BLaER1 (cell line): Measurements from ENCODE around the gene MAB21L4.

Source experiments
- H3K27ac ChIP-seq: shearing (Covaris generic); formaldehyde crosslinking; 2 replicates; pipeline ENCODE4 v1.8.1; 2022
- H3K27me3 ChIP-seq: shearing (Covaris generic); formaldehyde crosslinking; 2 replicates; pipeline ENCODE4 v1.8.1; 2022
- H3K36me3 ChIP-seq: shearing (Covaris generic); formaldehyde crosslinking; 2 replicates; pipeline ENCODE4 v1.8.1; 2022
- H3K4me1 ChIP-seq: shearing (Covaris generic); formaldehyde crosslinking; 2 replicates; pipeline ENCODE4 v1.8.1; 2022
- H3K4me2 ChIP-seq: shearing (Covaris generic); formaldehyde crosslinking; 2 replicates; pipeline ENCODE4 v1.8.1; 2022
- H3K4me3 ChIP-seq: shearing (Covaris generic); formaldehyde crosslinking; 2 replicates; pipeline ENCODE4 v1.8.1; 2022
- H3K9ac ChIP-seq: shearing (Covaris generic); formaldehyde crosslinking; 2 replicates; pipeline ENCODE4 v1.8.1; 2022
- H3K9me3 ChIP-seq: shearing (Covaris generic); formaldehyde crosslinking; 2 replicates; pipeline ENCODE4 v1.8.1; 2022
- H4K20me1 ChIP-seq: shearing (Covaris generic); formaldehyde crosslinking; 2 replicates; pipeline ENCODE4 v1.8.1; 2022
- Cebpa-rat ChIP-seq: shearing (Covaris generic); IDR thresholded peaks from 2 replicates; pipeline ENCODE4 v1.8.1; 2022

MAB21L4 gene

GRCh38 chr2:240896871-240897692, 1.1 kb upstream of the MAB21L4 start:
- TF ChIP-seq Cebpa-rat = no peak
- Histone ChIP-seq H3K27ac (peak overlapping the region; percentile 43; the same call in 1 of the 2 replicates), H3K4me2 (peak overlapping the region; percentile 70), H4K20me1 (no peaks in the 10 kb centered on the region), H3K4me1 (peaks cover 50% of the 10 kb centered on the region), H3K36me3 (no peaks in the 10 kb centered on the region), H3K4me3 (no peak overlapping the region), H3K9me3 (no peaks in the 10 kb centered on the region), H3K27me3 (no peaks in the 10 kb centered on the region), H3K9ac (no peak overlapping the region)

GRCh38 chr2:240896394-240896793, 438 bp upstream of the MAB21L4 start:
- Histone ChIP-seq H3K4me1 (peaks cover 46% of the 10 kb centered on the region), H3K36me3 (no peaks in the 10 kb centered on the region)

DNA sequence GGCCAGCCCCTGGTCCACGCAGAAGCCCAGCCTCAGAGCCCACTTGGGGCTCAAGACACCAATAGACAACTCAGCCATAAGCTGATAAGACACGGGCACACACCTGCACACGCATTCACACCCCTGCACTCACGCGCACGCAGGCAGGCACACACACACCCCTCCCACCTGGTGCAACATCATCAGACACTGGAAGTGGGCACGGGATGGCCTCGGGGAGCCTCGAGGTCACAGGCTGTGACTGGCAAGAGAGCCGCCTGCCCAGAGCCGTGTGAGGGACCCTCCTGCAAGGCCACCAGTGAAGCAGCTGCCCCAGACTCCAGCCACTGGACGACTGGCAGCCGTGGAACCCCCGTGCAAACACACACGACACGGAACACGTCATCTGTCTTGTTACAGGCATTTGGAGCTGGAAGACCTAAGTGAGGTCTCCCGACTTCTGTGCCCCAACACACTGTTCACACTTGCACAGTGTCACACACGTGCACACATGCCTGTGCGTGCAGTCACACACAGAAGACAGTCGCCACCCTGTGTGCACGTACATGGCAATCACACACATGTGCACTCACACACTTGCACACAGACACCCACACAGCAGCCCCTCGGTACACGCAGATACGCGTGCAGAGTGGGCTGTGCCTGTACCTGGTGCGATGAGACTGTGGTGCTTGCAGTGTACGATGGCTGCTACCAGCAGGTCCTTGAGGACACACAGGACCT, 959 bp downstream of the MAB21L4 start:
- TF ChIP-seq Cebpa-rat = no peak
- H3K9me3 ChIP-seq = no peaks in the 10 kb centered on the region
- no peak overlapping the region for H3K9ac ChIP-seq
- no peaks in the 10 kb centered on the region for H3K36me3 ChIP-seq
- H3K4me1 ChIP-seq = peaks cover 46% of the 10 kb centered on the region
- H3K27me3 ChIP-seq = no peaks in the 10 kb centered on the region
- no peaks in the 10 kb centered on the region for H4K20me1 ChIP-seq
- no peak overlapping the region for H3K27ac ChIP-seq
- no peak overlapping the region for H3K4me2 ChIP-seq
- H3K4me3 ChIP-seq = no peak overlapping the region

More at GRCh38 chr2:240896394-240896793, 438 bp upstream of the MAB21L4 start:
- no peaks in the 10 kb centered on the region for H3K27me3 ChIP-seq
- H4K20me1 ChIP-seq = no peaks in the 10 kb centered on the region
- H3K9ac ChIP-seq = no peak overlapping the region
- H3K9me3 ChIP-seq = no peaks in the 10 kb centered on the region
- no peak overlapping the region for H3K4me2 ChIP-seq
- H3K27ac ChIP-seq = no peak overlapping the region
- TF ChIP-seq Cebpa-rat = no peak
- no peak overlapping the region for H3K4me3 ChIP-seq

DNA sequence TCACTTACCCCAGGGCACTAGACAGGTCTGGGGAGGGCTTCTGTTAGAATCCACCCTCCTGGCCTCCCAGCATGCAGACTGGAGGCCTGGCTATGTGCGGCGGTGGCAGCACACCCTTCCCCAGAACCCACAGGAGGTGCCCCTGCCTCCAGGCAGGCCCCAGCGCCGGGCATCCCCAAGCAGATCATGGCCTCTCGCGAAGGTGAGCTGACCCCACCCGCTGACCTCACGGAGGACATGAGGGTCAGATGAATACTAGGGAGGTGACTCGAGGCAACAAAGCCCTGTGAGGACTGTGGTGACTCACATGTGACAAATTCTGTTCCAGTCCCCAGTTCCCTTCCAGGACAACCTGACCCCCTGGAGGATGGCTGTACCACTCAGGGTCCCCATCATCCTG, 1.9 kb downstream of the MAB21L4 start:
- Histone ChIP-seq H3K4me3 (no peak overlapping the region), H3K9ac (no peak overlapping the region), H3K27me3 (no peaks in the 10 kb centered on the region), H3K36me3 (no peaks in the 10 kb centered on the region), H4K20me1 (no peaks in the 10 kb centered on the region), H3K4me2 (no peak overlapping the region), H3K27ac (no peak overlapping the region), H3K9me3 (no peaks in the 10 kb centered on the region), H3K4me1 (peaks cover 50% of the 10 kb centered on the region)
- TF ChIP-seq Cebpa-rat = no peak

GRCh38 chr2:240893363-240893844, 2.6 kb downstream of the MAB21L4 start:
- no peak overlapping the region for H3K9ac ChIP-seq
- H3K4me2 ChIP-seq = no peak overlapping the region
- H3K27me3 ChIP-seq = no peaks in the 10 kb centered on the region
- H3K4me1 ChIP-seq = peaks cover 46% of the 10 kb centered on the region
- no peak overlapping the region for H3K27ac ChIP-seq
- no peaks in the 10 kb centered on the region for H3K36me3 ChIP-seq
- no peak for TF ChIP-seq Cebpa-rat
- H3K4me3 ChIP-seq = no peak overlapping the region
- H3K9me3 ChIP-seq = no peaks in the 10 kb centered on the region
- no peaks in the 10 kb centered on the region for H4K20me1 ChIP-seq

DNA sequence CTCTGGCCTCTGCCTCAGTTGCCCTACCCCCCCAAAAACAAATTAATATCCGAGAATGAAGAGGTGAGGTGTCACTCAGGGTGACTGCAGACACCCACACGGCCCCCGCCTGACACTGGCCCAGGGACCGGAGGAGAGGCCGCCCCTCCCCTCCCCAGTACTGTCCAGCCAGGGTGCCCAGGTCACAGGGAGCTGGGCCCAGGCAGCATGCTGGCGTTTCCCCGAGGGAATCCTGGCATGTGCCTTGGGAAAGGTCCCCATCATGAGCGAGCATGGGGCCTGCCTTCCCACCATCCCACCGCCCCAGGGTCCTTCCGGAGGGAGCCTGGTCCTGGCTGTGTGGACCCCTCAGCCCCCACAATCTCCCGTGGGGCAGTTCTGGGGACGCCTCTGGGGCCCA, 3.0 kb downstream of the MAB21L4 start:
- Histone ChIP-seq H3K27me3 (no peaks in the 10 kb centered on the region), H4K20me1 (no peaks in the 10 kb centered on the region), H3K36me3 (no peaks in the 10 kb centered on the region), H3K4me1 (peaks cover 46% of the 10 kb centered on the region), H3K9me3 (no peaks in the 10 kb centered on the region), H3K4me3 (no peak overlapping the region), H3K4me2 (no peak overlapping the region), H3K9ac (no peak overlapping the region), H3K27ac (no peak overlapping the region)
- TF ChIP-seq Cebpa-rat = no peak

DNA sequence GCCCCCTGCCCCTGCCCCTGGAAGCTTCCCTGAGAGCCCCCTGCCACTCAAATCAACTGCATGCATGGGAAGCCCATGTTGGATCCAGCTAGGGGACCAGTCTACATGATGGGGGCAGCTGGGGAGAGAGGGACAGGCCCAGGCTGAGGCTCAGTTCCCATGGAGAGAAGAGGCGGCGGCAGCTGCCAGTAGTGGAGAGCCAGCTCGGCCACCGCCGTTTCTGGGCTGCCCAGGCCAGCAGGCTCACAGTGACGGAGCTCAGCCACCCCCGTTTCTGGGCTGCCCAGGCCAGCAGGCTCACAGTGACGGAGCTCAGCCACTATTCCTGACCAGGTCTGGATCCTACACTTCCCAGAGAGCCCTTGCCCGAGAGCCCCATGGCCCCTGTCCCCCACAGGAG, 3.6 kb downstream of the MAB21L4 start:
- Histone ChIP-seq H3K36me3 (no peaks in the 10 kb centered on the region), H3K4me2 (no peak overlapping the region), H3K9me3 (no peaks in the 10 kb centered on the region), H3K4me3 (no peak overlapping the region), H3K9ac (no peak overlapping the region), H3K27ac (no peak overlapping the region), H3K27me3 (no peaks in the 10 kb centered on the region), H3K4me1 (peaks cover 46% of the 10 kb centered on the region), H4K20me1 (no peaks in the 10 kb centered on the region)
- no peak for TF ChIP-seq Cebpa-rat

GRCh38 chr2:240891492-240892340, 4.2 kb downstream of the MAB21L4 start:
- H3K4me1 ChIP-seq = peaks cover 46% of the 10 kb centered on the region
- TF ChIP-seq Cebpa-rat = no peak
- H3K4me2 ChIP-seq = no peak overlapping the region
- H3K4me3 ChIP-seq = no peak overlapping the region
- H3K27me3 ChIP-seq = no peaks in the 10 kb centered on the region
- no peaks in the 10 kb centered on the region for H3K9me3 ChIP-seq
- H3K9ac ChIP-seq = no peak overlapping the region
- no peaks in the 10 kb centered on the region for H3K36me3 ChIP-seq
- no peak overlapping the region for H3K27ac ChIP-seq
- no peaks in the 10 kb centered on the region for H4K20me1 ChIP-seq

DNA sequence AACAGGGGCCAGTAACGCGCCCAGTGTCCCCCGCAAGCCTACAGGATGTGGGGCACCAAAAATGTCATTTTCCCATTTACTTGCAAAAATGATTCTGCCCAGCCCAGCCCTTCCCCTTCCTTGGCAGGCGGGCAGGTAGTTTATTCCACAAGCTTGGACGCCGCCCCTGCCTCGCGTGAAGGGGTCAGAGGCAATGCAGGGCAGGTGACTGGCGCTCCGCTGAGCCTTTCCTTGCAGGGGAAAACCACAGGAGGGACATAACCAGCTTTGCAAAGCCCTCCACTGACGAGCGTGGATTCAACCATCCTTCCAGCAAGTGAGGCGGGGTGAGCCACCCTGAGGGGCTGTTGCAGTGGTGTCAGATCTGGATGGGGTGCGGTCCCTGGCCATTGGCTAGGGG, 5.3 kb downstream of the MAB21L4 start:
- Histone ChIP-seq H3K4me3 (no peak overlapping the region), H3K9me3 (no peaks in the 10 kb centered on the region), H3K27me3 (no peaks in the 10 kb centered on the region), H3K27ac (no peak overlapping the region), H4K20me1 (no peaks in the 10 kb centered on the region), H3K36me3 (no peaks in the 10 kb centered on the region), H3K4me2 (no peak overlapping the region), H3K9ac (no peak overlapping the region), H3K4me1 (peaks cover 48% of the 10 kb centered on the region)
- no peak for TF ChIP-seq Cebpa-rat
